ENCODE measurements around the gene TRPM6. TPM values are rescaled to one million over a fixed set of nuclear protein-coding genes. Genes with fewer than 3 reads are reported as not detected.

Gene TRPM6
- polyA plus RNA-seq, 1 experiment: 0.01 TPM

- ChIA-PET POLR2A (no interaction called here), CTCF (no interaction called here)
- Histone ChIP-seq H3K27ac (ENCODE audit: low read depth, low read length) (no peak overlapping the region), H3K4me3 (ENCODE audit: low read depth, low read length) (no peak overlapping the region), H3K9me3 (ENCODE audit: control insufficient read depth, insufficient read depth, low read length) (no peaks in the 10 kb centered on the region), H3K27me3 (ENCODE audit: control insufficient read depth, insufficient read depth, low read length) (no peaks in the 10 kb centered on the region)
- no peak for DNase-seq (ENCODE audit: low read depth, low spot score)
- TF ChIP-seq CTCF (IDR thresholded peaks at IDR 0.05; ENCODE audit: low read depth, low read length): no peak
These were observed 165.7 kb downstream of the TRPM6 start for GRCh38 chr9:74721696-74722660.

GRCh38 chr9:74719306-74719705 lies 168.4 kb downstream of the TRPM6 start:
- POLR2A ChIA-PET: no interaction called here

GRCh38 chr9:74718709-74719108 lies 169.0 kb downstream of the TRPM6 start:
- TF ChIP-seq CTCF (IDR thresholded peaks at IDR 0.05; ENCODE audit: low read depth, low read length): no peak
- POLR2A ChIA-PET: no interaction called here
- no peak overlapping the region for H3K27ac ChIP-seq (ENCODE audit: low read depth, low read length)
- no peak for DNase-seq (ENCODE audit: low read depth, low spot score)
- CTCF ChIA-PET: no interaction called here
- H3K4me3 ChIP-seq (ENCODE audit: low read depth, low read length): no peak overlapping the region
- H3K9me3 ChIP-seq (ENCODE audit: control insufficient read depth, insufficient read depth, low read length): no peaks in the 10 kb centered on the region
- no peaks in the 10 kb centered on the region for H3K27me3 ChIP-seq (ENCODE audit: control insufficient read depth, insufficient read depth, low read length)

More at GRCh38 chr9:74719306-74719705, 168.4 kb downstream of the TRPM6 start:
- H3K27ac ChIP-seq (ENCODE audit: low read depth, low read length): no peak overlapping the region
- CTCF ChIA-PET: no interaction called here
- H3K27me3 ChIP-seq (ENCODE audit: control insufficient read depth, insufficient read depth, low read length): no peaks in the 10 kb centered on the region
- no peak overlapping the region for H3K4me3 ChIP-seq (ENCODE audit: low read depth, low read length)
- no peak for TF ChIP-seq CTCF (IDR thresholded peaks at IDR 0.05; ENCODE audit: low read depth, low read length)
- H3K9me3 ChIP-seq (ENCODE audit: control insufficient read depth, insufficient read depth, low read length): no peaks in the 10 kb centered on the region
- no peak for DNase-seq (ENCODE audit: low read depth, low spot score)

- no peak for TF ChIP-seq CTCF (IDR thresholded peaks at IDR 0.05; ENCODE audit: low read depth, low read length)
- Histone ChIP-seq H3K9me3 (ENCODE audit: control insufficient read depth, insufficient read depth, low read length) (no peaks in the 10 kb centered on the region), H3K27ac (ENCODE audit: low read depth, low read length) (no peak overlapping the region), H3K4me3 (ENCODE audit: low read depth, low read length) (no peak overlapping the region), H3K27me3 (ENCODE audit: control insufficient read depth, insufficient read depth, low read length) (no peaks in the 10 kb centered on the region)
- ChIA-PET POLR2A (no interaction called here), CTCF (no interaction called here)
- DNase-seq (ENCODE audit: low read depth, low spot score): no peak
These were observed 176.4 kb downstream of the TRPM6 start for GRCh38 chr9:74711341-74711740.

GRCh38 chr9:74697535-74697934 lies 190.2 kb downstream of the TRPM6 start:
- Histone ChIP-seq H3K27me3 (ENCODE audit: control insufficient read depth, insufficient read depth, low read length) (no peaks in the 10 kb centered on the region), H3K27ac (ENCODE audit: low read depth, low read length) (no peak overlapping the region), H3K4me3 (ENCODE audit: low read depth, low read length) (no peak overlapping the region), H3K9me3 (ENCODE audit: control insufficient read depth, insufficient read depth, low read length) (no peaks in the 10 kb centered on the region)
- no peak for TF ChIP-seq CTCF (IDR thresholded peaks at IDR 0.05; ENCODE audit: low read depth, low read length)
- CTCF ChIA-PET: no interaction called here
- POLR2A ChIA-PET: no interaction called here
- no peak for DNase-seq (ENCODE audit: low read depth, low spot score)
